Esophagus squamous epithelium (tissue), 5 donors: Measurements from ENCODE around the gene MNT. TPM values are rescaled to one million over a fixed set of nuclear protein-coding genes. Genes with fewer than 3 reads are reported as not detected.
"Not testable (repeated sequence)": the region's sequence is repeated elsewhere in the genome, so short reads cannot be mapped to it uniquely, and the experiment has no call there.

Experiments
- DNase-seq: peaks from one replicate; lab custom pipeline; 2025; lab: John Stamatoyannopoulos, UW
- H3K27ac ChIP-seq, 4 donors: fragments of 200-600 bp; sonication (generic); one replicate each; pipeline ENCODE4 v1.5.1; 2016 to 2019; ENCODE audit warnings: mild to moderate bottlenecking in 1 of 4
- H3K27me3 ChIP-seq, 4 donors: fragments of 200-600 bp; sonication (generic); 1 replicate in 3 of 4; 2 replicates in 1 of 4; pipeline versions ENCODE4 v1.5.1 to v1.6.0; 2017 to 2021; ENCODE audit warnings: antibody characterized with exemption in 1 of 4
- H3K36me3 ChIP-seq, 3 donors: fragments of 200-600 bp; sonication (generic); one replicate each; pipeline ENCODE4 v1.5.1; 2016 to 2019
- H3K4me1 ChIP-seq, 3 donors: fragments of 200-600 bp; sonication (generic); one replicate each; pipeline ENCODE4 v1.5.1; 2017 to 2019
- H3K4me3 ChIP-seq, 4 donors: fragments of 200-600 bp; sonication (generic); 1 replicate in 3 of 4; 2 replicates in 1 of 4; pipeline ENCODE4 v1.5.1; 2016 to 2019; ENCODE audit warnings: mild to moderate bottlenecking in 2 of 4, moderate library complexity in 1 of 4
- H3K9me3 ChIP-seq, 3 donors: fragments of 200-600 bp; sonication (generic); one replicate each; pipeline ENCODE4 v1.5.1; 2016 to 2019
- POLR2A ChIP-seq, 4 donors: fragments of 450-650 bp; IDR thresholded peaks; one replicate each; pipeline ENCODE4 v1.6.1; 2017; ENCODE audit warnings: antibody characterized with exemption in 4 of 4, mild to moderate bottlenecking in 4 of 4, moderate library complexity in 3 of 4
- WGBS, 2 donors: methylation state at CpG; one replicate each; pipeline ENCODE4 v1.1.5; 2018; 5-methylcytosine and 5-hydroxymethylcytosine counted together
- intact Hi-C: fragments of 100-400 bp; cut with DNase I; formaldehyde crosslinking; loops from one replicate; pipeline ENCODE4 v1.15.0; 2022
- total RNA-seq, 4 donors: library from RNA; depleted of rRNA; stranded (reverse); fragments of >200 nt; gene quantifications; one replicate each; pipeline ENCODE4 v1.1.0, GENCODE V29; 2016
- TF ChIP-seq, protein P1 (sequence below), 6 experiments: fragments of 450-650 bp in 4 of 6; fragments of 200-600 bp in 2 of 6; sonication (generic) in 2 of 6; IDR thresholded peaks; one replicate each; pipeline ENCODE4 v1.5.1; 2016 to 2019; ENCODE audit warnings: antibody characterized with exemption in 6 of 6, mild to moderate bottlenecking in 4 of 6, moderate library complexity in 4 of 6
- donor health status: DM: yes; HTN: yes; CAD: no.

The MNT gene, protein sequence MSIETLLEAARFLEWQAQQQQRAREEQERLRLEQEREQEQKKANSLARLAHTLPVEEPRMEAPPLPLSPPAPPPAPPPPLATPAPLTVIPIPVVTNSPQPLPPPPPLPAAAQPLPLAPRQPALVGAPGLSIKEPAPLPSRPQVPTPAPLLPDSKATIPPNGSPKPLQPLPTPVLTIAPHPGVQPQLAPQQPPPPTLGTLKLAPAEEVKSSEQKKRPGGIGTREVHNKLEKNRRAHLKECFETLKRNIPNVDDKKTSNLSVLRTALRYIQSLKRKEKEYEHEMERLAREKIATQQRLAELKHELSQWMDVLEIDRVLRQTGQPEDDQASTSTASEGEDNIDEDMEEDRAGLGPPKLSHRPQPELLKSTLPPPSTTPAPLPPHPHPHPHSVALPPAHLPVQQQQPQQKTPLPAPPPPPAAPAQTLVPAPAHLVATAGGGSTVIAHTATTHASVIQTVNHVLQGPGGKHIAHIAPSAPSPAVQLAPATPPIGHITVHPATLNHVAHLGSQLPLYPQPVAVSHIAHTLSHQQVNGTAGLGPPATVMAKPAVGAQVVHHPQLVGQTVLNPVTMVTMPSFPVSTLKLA
- 10 to 100 TPM in 3 of 4 donors, 1 to 10 TPM in 1; 7.2 to 23.0 (median 17.4) TPM for total RNA-seq

DNA sequence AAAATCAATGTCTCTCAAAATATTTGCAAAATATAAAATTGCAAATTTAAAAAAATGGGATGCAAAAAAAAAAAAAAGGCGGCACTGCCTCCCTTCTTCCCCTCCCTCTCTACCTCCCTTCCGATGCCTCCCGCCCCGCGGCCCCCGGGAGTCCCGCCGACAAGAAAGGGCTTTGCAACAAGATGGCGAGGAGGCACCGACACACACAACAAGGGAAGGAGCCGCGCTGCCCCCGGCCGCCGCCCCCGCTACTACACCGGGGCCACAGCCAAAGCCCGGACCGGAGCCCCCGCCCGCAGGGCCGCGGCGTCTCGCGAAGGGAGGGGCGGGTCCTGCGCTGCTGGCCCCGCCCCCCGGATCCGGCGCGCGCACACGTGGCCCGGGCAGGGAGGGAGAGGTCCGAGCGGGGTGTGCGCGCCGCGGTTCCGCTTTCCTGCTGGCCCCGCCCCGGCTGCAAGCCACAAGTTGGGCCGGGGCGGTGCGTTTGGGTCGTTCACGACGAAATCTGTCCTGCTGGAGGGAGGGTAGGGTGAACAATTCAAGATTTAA lies at the start of gene MNT:
MNT (minus strand) TSS at position 184 of the 549 bp plus-strand sequence. CDS start 348 bp downstream, outside the sequence.
- DNase-seq: peak; percentile 86
- TF ChIP-seq, protein P1, sequence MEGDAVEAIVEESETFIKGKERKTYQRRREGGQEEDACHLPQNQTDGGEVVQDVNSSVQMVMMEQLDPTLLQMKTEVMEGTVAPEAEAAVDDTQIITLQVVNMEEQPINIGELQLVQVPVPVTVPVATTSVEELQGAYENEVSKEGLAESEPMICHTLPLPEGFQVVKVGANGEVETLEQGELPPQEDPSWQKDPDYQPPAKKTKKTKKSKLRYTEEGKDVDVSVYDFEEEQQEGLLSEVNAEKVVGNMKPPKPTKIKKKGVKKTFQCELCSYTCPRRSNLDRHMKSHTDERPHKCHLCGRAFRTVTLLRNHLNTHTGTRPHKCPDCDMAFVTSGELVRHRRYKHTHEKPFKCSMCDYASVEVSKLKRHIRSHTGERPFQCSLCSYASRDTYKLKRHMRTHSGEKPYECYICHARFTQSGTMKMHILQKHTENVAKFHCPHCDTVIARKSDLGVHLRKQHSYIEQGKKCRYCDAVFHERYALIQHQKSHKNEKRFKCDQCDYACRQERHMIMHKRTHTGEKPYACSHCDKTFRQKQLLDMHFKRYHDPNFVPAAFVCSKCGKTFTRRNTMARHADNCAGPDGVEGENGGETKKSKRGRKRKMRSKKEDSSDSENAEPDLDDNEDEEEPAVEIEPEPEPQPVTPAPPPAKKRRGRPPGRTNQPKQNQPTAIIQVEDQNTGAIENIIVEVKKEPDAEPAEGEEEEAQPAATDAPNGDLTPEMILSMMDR (IDR thresholded peaks at IDR 0.05): peak in 5 of 6 experiments; percentile 6 to 36 (median 21)
- TF ChIP-seq POLR2A (IDR thresholded peaks at IDR 0.05): peak in 3 of 4 donors; percentile 68 to 86 (median 83)
- peak within 1 kb of the TSS; percentile 88 to 97 (median 96) for H3K4me3 ChIP-seq
- WGBS, 2 donors: 0% methylated on average over 6 to 8 of the region's 51 CpGs
- intact Hi-C loops: no loop called here
- no peaks in the 10 kb centered on the region for H3K9me3 ChIP-seq
- H3K4me1 ChIP-seq: peaks cover 50 to 73% (median 61%) of the 10 kb centered on the region in 3 donors
- H3K36me3 ChIP-seq: no peaks in the 10 kb centered on the region
- peak within 1 kb of the TSS; percentile 100 for H3K27ac ChIP-seq
- H3K27me3 ChIP-seq: no peaks in the 10 kb centered on the region

DNA sequence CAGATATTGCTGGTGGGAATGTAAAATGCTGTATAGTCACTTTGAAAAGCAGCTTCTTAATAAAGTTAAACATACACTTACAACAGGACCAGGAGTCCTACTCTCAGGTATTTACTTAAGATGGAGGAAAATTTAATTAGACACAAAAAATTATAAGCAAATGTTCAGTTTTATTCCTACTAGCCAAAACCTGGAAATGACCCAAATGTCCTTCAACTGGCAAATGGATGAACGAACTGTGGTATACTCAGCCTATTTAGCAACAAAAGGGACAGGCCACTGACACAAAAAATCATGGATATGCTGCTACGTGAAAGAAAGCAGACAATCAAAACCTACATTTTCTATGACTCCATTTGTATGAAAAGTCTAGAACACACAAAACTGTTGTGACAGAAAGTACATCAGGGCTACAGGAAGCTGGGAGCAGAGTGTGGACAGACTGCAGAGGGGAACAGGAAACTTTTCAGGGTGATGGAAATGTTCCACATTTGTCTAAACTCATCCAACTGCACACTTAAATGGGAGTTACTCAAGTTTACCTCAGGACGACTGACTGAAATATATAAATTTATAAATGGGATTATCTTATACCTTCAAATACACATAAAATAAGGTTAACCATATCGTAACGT lies 49.3 kb upstream of the MNT start:
- Histone ChIP-seq H3K9me3 (no peaks in the 10 kb centered on the region), H3K36me3 (peaks cover 0 to 30% (median 0%) of the 10 kb centered on the region in 3 donors), H3K27me3 (no peaks in the 10 kb centered on the region), H3K4me3 (no peak overlapping the region), H3K27ac (no peak overlapping the region), H3K4me1 (peaks cover 0 to 14% (median 0%) of the 10 kb centered on the region in 3 donors)
- no peak for TF ChIP-seq POLR2A (IDR thresholded peaks at IDR 0.05)
- TF ChIP-seq, protein P1 (IDR thresholded peaks at IDR 0.05): no peak
- intact Hi-C loops: no loop called here
- 72 to 75% methylated on average over 5 of the region's 5 CpGs for WGBS, 2 donors
- no peak for DNase-seq

GRCh38 chr17:2449486-2449885 lies 48.6 kb upstream of the MNT start:
- no peak overlapping the region for H3K27ac ChIP-seq
- peaks cover 0 to 30% (median 0%) of the 10 kb centered on the region in 3 donors for H3K36me3 ChIP-seq
- DNase-seq: no peak
- TF ChIP-seq, protein P1 (IDR thresholded peaks at IDR 0.05): no peak
- no peak for TF ChIP-seq POLR2A (IDR thresholded peaks at IDR 0.05)
- no peak overlapping the region for H3K4me3 ChIP-seq
- intact Hi-C loops: no loop called here
- peaks cover 0 to 14% (median 0%) of the 10 kb centered on the region in 3 donors for H3K4me1 ChIP-seq
- no peaks in the 10 kb centered on the region for H3K27me3 ChIP-seq
- 64 to 79% methylated on average over 2 of the region's 2 CpGs for WGBS, 2 donors
- no peaks in the 10 kb centered on the region for H3K9me3 ChIP-seq

DNA sequence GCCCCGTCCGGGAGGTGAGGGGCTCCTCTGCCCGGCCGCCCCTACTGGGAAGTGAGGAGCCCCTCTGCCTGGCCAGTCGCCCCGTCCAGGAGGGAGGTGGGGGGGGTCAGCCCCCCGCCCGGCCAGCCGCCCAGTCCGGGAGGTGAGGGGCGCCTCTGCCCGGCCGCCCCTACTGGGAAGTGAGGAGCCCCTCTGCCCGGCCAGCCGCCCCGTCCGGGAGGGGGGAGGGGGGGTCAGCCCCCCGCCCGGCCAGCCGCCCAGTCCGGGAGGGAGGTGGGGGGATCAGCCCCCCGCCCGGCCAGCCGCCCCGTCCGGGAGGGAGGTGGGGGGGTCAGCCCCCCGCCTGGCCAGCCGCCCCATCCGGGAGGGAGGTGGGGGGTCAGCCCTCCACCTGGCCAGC lies 46.6 kb upstream of the MNT start:
- H3K36me3 ChIP-seq: peaks cover 0 to 20% (median 0%) of the 10 kb centered on the region in 3 donors
- intact Hi-C loops, H3K4me1 ChIP-seq, H3K27ac ChIP-seq, H3K9me3 ChIP-seq, H3K27me3 ChIP-seq, DNase-seq, H3K4me3 ChIP-seq: not testable (repeated sequence)
- WGBS, 2 donors: no CpG with 5 or more reads among the region's 29 CpGs

GRCh38 chr17:2445638-2446037 lies 44.8 kb upstream of the MNT start:
- Histone ChIP-seq H3K4me3 (no peak overlapping the region), H3K27me3 (no peaks in the 10 kb centered on the region), H3K36me3 (peaks cover 0 to 28% (median 0%) of the 10 kb centered on the region in 3 donors), H3K9me3 (no peaks in the 10 kb centered on the region), H3K27ac (no peak overlapping the region), H3K4me1 (peaks cover 0 to 6% (median 0%) of the 10 kb centered on the region in 3 donors)
- intact Hi-C loops: no loop called here
- no peak for DNase-seq
- WGBS, 2 donors: 100% methylated on average over 1 of the region's 1 CpG
- TF ChIP-seq, protein P1 (IDR thresholded peaks at IDR 0.05): no peak
- TF ChIP-seq POLR2A (IDR thresholded peaks at IDR 0.05): no peak
